HCT116 (cell line): ENCODE results near the gene SF3B6. TPM values are rescaled to one million over a fixed set of nuclear protein-coding genes. Genes with fewer than 3 reads are reported as not detected.

Source experiments
- ATAC-seq: fragments of 200-7000 bp; cut with Tn5 transposase; 2 replicates; pipeline ENCODE4 v1.9.1; 2020; ENCODE audit warnings: mild to moderate bottlenecking, moderate library complexity
- BruUV-seq: library from RNA; stranded (reverse); fragments of 400-500 nt; replicated peaks from 2 replicates; lab custom pipeline; 2021; lab: Mats Ljungman, UMichigan
- CTCF ChIA-PET: fragments of 300-600 bp; sonication (Branson Sonifier 250); formaldehyde crosslinking; loops from one replicate; lab custom pipeline; 2021; ENCODE audit warnings: antibody characterized with exemption; lab: Charles Lee
- POLR2A ChIA-PET: fragments of 300-600, 350-600 bp; sonication (Branson Sonifier 250); formaldehyde crosslinking; loops from one replicate; lab custom pipeline; 2021; ENCODE audit warnings: antibody characterized with exemption; lab: Charles Lee
- RAD21 ChIA-PET, 2 experiments: fragments of 300-600 bp; sonication (Branson Sonifier 250); formaldehyde crosslinking; loops; one replicate each; lab custom pipeline; 2023; ENCODE audit warnings: low total read pairs in 2 of 2; ENCODE audit not compliant: uncharacterized antibody in 2 of 2, unreplicated experiment in 2 of 2, low non-redundant PET in 1 of 2; lab: Charles Lee
- DNase-seq: peaks from one replicate; pipeline ENCODE4 v3.0.0-alpha.2; 2010; ENCODE audit warnings: low read depth, low spot score
- H2AFZ ChIP-seq: fragments of 200-600 bp; shearing (Covaris generic), sonication (generic); 2 replicates; pipeline ENCODE4 v1.6.1; 2017; ENCODE audit warnings: low read depth, mixed run types, mixed read lengths, antibody characterized with exemption, low read length; ENCODE audit not compliant: poor library complexity, severe bottlenecking
- H3K27ac ChIP-seq: 2 replicates; pipeline ENCODE4 v1.5.1; 2012; ENCODE audit warnings: low read depth, low read length
- H3K27me3 ChIP-seq: fragments of 200-600 bp; sonication (generic); 2 replicates; pipeline ENCODE4 v1.6.1; 2016; ENCODE audit warnings: mixed run types, low read length, mixed read lengths; ENCODE audit not compliant: insufficient read depth
- H3K36me3 ChIP-seq, 2 experiments: fragments of 200-500 bp in 1 of 2; fragments of 200-600 bp in 1 of 2; sonication (Bioruptor generic) in 1 of 2; sonication (generic) in 1 of 2; 2 replicates each; pipeline versions ENCODE4 v1.5.1 to v1.6.1; 2014 to 2016; ENCODE audit warnings: low read length in 2 of 2, inconsistent platforms in 1 of 2, mixed read lengths in 1 of 2, mixed run types in 1 of 2; ENCODE audit not compliant: insufficient read depth in 2 of 2, control insufficient read depth in 1 of 2
- H3K4me1 ChIP-seq, 2 experiments: fragments of 200-600 bp in 1 of 2; sonication (generic) in 1 of 2; 2 replicates each; pipeline versions ENCODE4 v1.5.1 to v1.6.1; 2012 to 2017; ENCODE audit warnings: low read length in 2 of 2, inconsistent platforms in 1 of 2, mild to moderate bottlenecking in 1 of 2, mixed read lengths in 1 of 2, mixed run types in 1 of 2, moderate library complexity in 1 of 2; ENCODE audit not compliant: insufficient read depth in 2 of 2, control insufficient read depth in 1 of 2
- H3K4me2 ChIP-seq: fragments of 200-600 bp; sonication (generic); 2 replicates; pipeline ENCODE4 v1.6.1; 2017; ENCODE audit warnings: mixed run types, low read length, mixed read lengths
- H3K4me3 ChIP-seq, 2 experiments: fragments of 200-600 bp in 1 of 2; sonication (generic) in 1 of 2; replicated peaks in 1 of 2; 2 replicates each; pipeline ENCODE4 v1.5.1; 2011 to 2016; ENCODE audit warnings: low read length in 2 of 2, control low read depth in 1 of 2, low read depth in 1 of 2, mild to moderate bottlenecking in 1 of 2, mixed read lengths in 1 of 2, mixed run types in 1 of 2
- H3K79me2 ChIP-seq: fragments of 200-600 bp; sonication (generic); 2 replicates; pipeline ENCODE4 v1.6.1; 2017; ENCODE audit warnings: mild to moderate bottlenecking, mixed run types, low read length, moderate library complexity, mixed read lengths; ENCODE audit not compliant: insufficient read depth
- H3K9ac ChIP-seq: fragments of 200-600 bp; sonication (generic); 2 replicates; pipeline ENCODE4 v1.6.1; 2016; ENCODE audit warnings: low read length, mixed read lengths
- H3K9me2 ChIP-seq: fragments of 200-600 bp; sonication (generic), shearing (Covaris generic); 2 replicates; pipeline ENCODE4 v1.6.1; 2017; ENCODE audit warnings: mixed run types, mild to moderate bottlenecking, moderate library complexity; ENCODE audit not compliant: insufficient read depth
- H3K9me3 ChIP-seq, 2 experiments: fragments of 200-500 bp in 1 of 2; fragments of 200-600 bp in 1 of 2; sonication (Bioruptor generic) in 1 of 2; sonication (generic) in 1 of 2; 2 replicates each; pipeline ENCODE4 v1.6.1; 2014 to 2017; ENCODE audit warnings: low read length in 2 of 2, mixed read lengths in 2 of 2, inconsistent platforms in 1 of 2, low read depth in 1 of 2, mild to moderate bottlenecking in 1 of 2, mixed run types in 1 of 2, moderate library complexity in 1 of 2; ENCODE audit not compliant: control insufficient read depth in 1 of 2, insufficient read depth in 1 of 2
- H4K20me1 ChIP-seq: fragments of 200-600 bp; sonication (generic), shearing (Covaris generic); 2 replicates; pipeline ENCODE4 v1.6.1; 2017; ENCODE audit warnings: mixed run types, mild to moderate bottlenecking, moderate library complexity; ENCODE audit not compliant: insufficient read depth
- ATF3 ChIP-seq: IDR thresholded peaks from 2 replicates; pipeline ENCODE4 v1.6.1; 2012
- CBX3 ChIP-seq: IDR thresholded peaks from 2 replicates; pipeline ENCODE4 v1.6.1; 2012; ENCODE audit warnings: low read depth
- CEBPB ChIP-seq: IDR thresholded peaks from 2 replicates; pipeline ENCODE4 v1.6.1; 2012; ENCODE audit warnings: low read depth
- ELF1 ChIP-seq: IDR thresholded peaks from 2 replicates; pipeline ENCODE4 v1.6.1; 2012; ENCODE audit warnings: low read depth, borderline replicate concordance
- EZH2 ChIP-seq: fragments of 200-600 bp; sonication (generic); IDR thresholded peaks from 2 replicates; pipeline ENCODE4 v1.6.1; 2017; ENCODE audit warnings: antibody characterized with exemption, mixed run types
- EZH2phosphoT487 ChIP-seq: fragments of 200-600 bp; IDR thresholded peaks from 2 replicates; pipeline ENCODE4 v1.6.1; 2018; ENCODE audit warnings: antibody characterized with exemption, borderline replicate concordance
- FOSL1 ChIP-seq: IDR thresholded peaks from 2 replicates; pipeline ENCODE4 v1.6.1; 2012; ENCODE audit warnings: low read depth
- MAX ChIP-seq: IDR thresholded peaks from 2 replicates; pipeline ENCODE4 v1.6.1; 2012
- POLR2A ChIP-seq: IDR thresholded peaks from 2 replicates; pipeline ENCODE4 v1.7.0; 2011; ENCODE audit warnings: borderline replicate concordance; ENCODE audit not compliant: insufficient read depth, insufficient read length; ENCODE audit errors: extremely low read depth
- POLR2AphosphoS5 ChIP-seq: IDR thresholded peaks from 2 replicates; pipeline ENCODE4 v1.6.1; 2011; ENCODE audit warnings: mild to moderate bottlenecking, low read depth, low read length, moderate library complexity
- RAD21 ChIP-seq: IDR thresholded peaks from 2 replicates; pipeline ENCODE4 v1.6.1; 2012; ENCODE audit warnings: low read depth, mild to moderate bottlenecking
- REST ChIP-seq: IDR thresholded peaks from 2 replicates; pipeline ENCODE4 v1.6.1; 2012; ENCODE audit warnings: low read depth
- SIN3A ChIP-seq: IDR thresholded peaks from 2 replicates; pipeline ENCODE4 v1.6.1; 2012; ENCODE audit warnings: low read depth
- SP1 ChIP-seq: IDR thresholded peaks from 2 replicates; pipeline ENCODE4 v1.6.1; 2012; ENCODE audit warnings: low read depth
- ZBTB33 ChIP-seq: IDR thresholded peaks from 2 replicates; pipeline ENCODE4 v1.6.1; 2011; ENCODE audit warnings: mild to moderate bottlenecking, low read length, moderate library complexity; ENCODE audit not compliant: insufficient replicate concordance; ENCODE audit errors: extremely low read depth
- ZFX ChIP-seq: fragments of 450-650 bp; IDR thresholded peaks from 2 replicates; pipeline ENCODE4 v1.6.1; 2017
- ZNF274 ChIP-seq: fragments of 200-500 bp; sonication (Bioruptor generic); IDR thresholded peaks from 2 replicates; pipeline ENCODE4 v1.6.1; 2014; ENCODE audit warnings: mild to moderate bottlenecking, low read depth, low read length, inconsistent platforms
- intact Hi-C: fragments of 100-400 bp; cut with micrococcal nuclease; formaldehyde crosslinking; loops from 2 replicates; pipeline ENCODE4 v1.10.0; 2022
- total RNA-seq: library from RNA; stranded (reverse); gene quantifications from one replicate; pipeline ENCODE4 v1.2.1, GENCODE V29; 2021; ENCODE audit not compliant: unreplicated experiment

SF3B6 gene
- total RNA-seq, 1 experiment from 2014 or later, result 129 TPM

GRCh38 chr2:24115057-24115456 is 38.9 kb upstream of the SF3B6 start:
- Histone ChIP-seq H4K20me1 (no peaks in the 10 kb centered on the region), H3K79me2 (no peaks in the 10 kb centered on the region), H3K4me3 (no peak overlapping the region), H3K9ac (no peak overlapping the region), H3K4me1 (peaks cover 4 to 16% of the 10 kb centered on the region in 2 experiments; a peak in 3 of 4 replicates), H2AFZ (no peak overlapping the region), H3K4me2 (no peak overlapping the region), H3K27me3 (no peaks in the 10 kb centered on the region), H3K9me3 (no peaks in the 10 kb centered on the region), H3K27ac (no peak overlapping the region), H3K36me3 (no peaks in the 10 kb centered on the region), H3K9me2 (no peaks in the 10 kb centered on the region)
- ChIA-PET CTCF (no interaction called here), POLR2A (no interaction called here), RAD21 (no interaction called here)
- BruUV-seq, result no TSS peak
- intact Hi-C loops, result no loop called here
- ATAC-seq, result peak; percentile 42; the same call in 1 of the 2 replicates
- DNase-seq, result no peak
- no peak for TF ChIP-seq CEBPB
- no peak for TF ChIP-seq RAD21
- no peak for TF ChIP-seq ATF3
- no peak for TF ChIP-seq SP1
- TF ChIP-seq POLR2AphosphoS5, result no peak
- no peak for TF ChIP-seq POLR2A
- no peak for TF ChIP-seq REST
- TF ChIP-seq CBX3, result no peak
- TF ChIP-seq ZNF274, result no peak
- TF ChIP-seq ZFX, result no peak
- TF ChIP-seq SIN3A, result no peak
- TF ChIP-seq ELF1, result no peak
- TF ChIP-seq FOSL1, result no peak
- no peak for TF ChIP-seq ZBTB33
- no peak for TF ChIP-seq EZH2
- no peak for TF ChIP-seq MAX
- TF ChIP-seq EZH2phosphoT487, result no peak
